ENCODE results near the gene ATXN8OS. TPM values are rescaled to one million over a fixed set of nuclear protein-coding genes. Genes with fewer than 3 reads are reported as not detected.

Gene ATXN8OS
- total RNA-seq, 1 donor from 2014 or later: not detected

Other genes with a start within 250 kb of the ATXN8OS start
- gene KLHL1, start 626 bp downstream of the ATXN8OS start, total RNA-seq: not detected

Data from cardiac septum (tissue), 1 donor.